Activated CD8-positive, alpha-beta memory T cell treated with anti-CD3 and anti-CD28 coated beads for 4 hours (primary cell): ENCODE measurements around the gene ENAH.

ENCODE experiments used
- DNase-seq, 2 donors: peaks; one replicate each; pipeline ENCODE4 v3.0.0-alpha.2; 2020; ENCODE audit warnings: low read depth in 2 of 2

The ENAH gene

GRCh38 chr1:225607355-225607754 is 45.6 kb downstream of the ENAH start:
- DNase-seq: no peak

GRCh38 chr1:225603538-225604354 is 49.2 kb downstream of the ENAH start:
- DNase-seq: no peak

- DNase-seq: no peak
Measured at GRCh38 chr1:225602590-225603206, 50.2 kb downstream of the ENAH start.

GRCh38 chr1:225601902-225602589 is 50.9 kb downstream of the ENAH start:
- DNase-seq: no peak

- DNase-seq: no peak
Measured at GRCh38 chr1:225598847-225599246, 54.1 kb downstream of the ENAH start.

GRCh38 chr1:225597926-225598575 is 54.9 kb downstream of the ENAH start:
- no peak for DNase-seq

GRCh38 chr1:225596736-225597135 is 56.2 kb downstream of the ENAH start:
- no peak for DNase-seq

GRCh38 chr1:225595974-225596551 is 56.9 kb downstream of the ENAH start:
- no peak for DNase-seq

- no peak for DNase-seq
Measured at GRCh38 chr1:225595452-225595851, 57.5 kb downstream of the ENAH start.

- no peak for DNase-seq
Measured at GRCh38 chr1:225593414-225593813, 59.5 kb downstream of the ENAH start.

- no peak for DNase-seq
Measured at GRCh38 chr1:225592362-225593025, 60.4 kb downstream of the ENAH start.

- no peak for DNase-seq
Measured at GRCh38 chr1:225587310-225587709, 65.6 kb downstream of the ENAH start.

- DNase-seq: no peak
Measured at GRCh38 chr1:225581186-225581585, 71.7 kb downstream of the ENAH start.

- no peak for DNase-seq
Measured at GRCh38 chr1:225580238-225581099, 72.5 kb downstream of the ENAH start.

- no peak for DNase-seq
Measured at GRCh38 chr1:225578251-225578977, 74.5 kb downstream of the ENAH start.

- DNase-seq: no peak
Measured at GRCh38 chr1:225577241-225577640, 75.7 kb downstream of the ENAH start.

- no peak for DNase-seq
Measured at GRCh38 chr1:225573216-225573615, 79.7 kb downstream of the ENAH start.

GRCh38 chr1:225572422-225572821 is 80.5 kb downstream of the ENAH start:
- DNase-seq: no peak

GRCh38 chr1:225567789-225568188 is 85.1 kb downstream of the ENAH start:
- no peak for DNase-seq

- no peak for DNase-seq
Measured at GRCh38 chr1:225565847-225566246, 87.1 kb downstream of the ENAH start.
